Testis (tissue), 3 donors: Measurements from ENCODE around the gene MMP23B. TPM values are rescaled to one million over a fixed set of nuclear protein-coding genes. Genes with fewer than 3 reads are reported as not detected.

ENCODE experiments used
- DNase-seq: peaks from one replicate; pipeline ENCODE4 v3.0.0-alpha.2; 2019
- H3K27ac ChIP-seq, 2 donors: fragments of 200-600 bp; sonication (generic); one replicate each; pipeline ENCODE4 v1.5.1; 2019
- H3K27me3 ChIP-seq: fragments of 200-600 bp; sonication (generic); one replicate; pipeline ENCODE4 v1.5.1; 2019
- H3K36me3 ChIP-seq: fragments of 200-600 bp; sonication (generic); one replicate; pipeline ENCODE4 v1.5.1; 2017; ENCODE audit warnings: low read depth; ENCODE audit errors: missing control alignments
- H3K4me1 ChIP-seq: fragments of 200-600 bp; sonication (generic); one replicate; pipeline ENCODE4 v1.5.1; 2019
- H3K4me3 ChIP-seq, 2 donors: fragments of 200-600 bp; sonication (generic); one replicate each; pipeline ENCODE4 v1.5.1; 2017 to 2019
- H3K9me3 ChIP-seq: fragments of 200-600 bp; sonication (generic); one replicate; pipeline ENCODE4 v1.5.1; 2017
- POLR2A ChIP-seq: fragments of 450-650 bp; IDR thresholded peaks from one replicate; pipeline ENCODE4 v1.6.1; 2017; ENCODE audit warnings: antibody characterized with exemption, mild to moderate bottlenecking, moderate library complexity
- WGBS, 2 donors: methylation state at CpG; one replicate each; pipeline ENCODE4 v1.1.5; 2018; 5-methylcytosine and 5-hydroxymethylcytosine counted together
- intact Hi-C: fragments of 100-400 bp; cut with DNase I; formaldehyde crosslinking; loops from one replicate; pipeline ENCODE4 v1.15.1; 2023; ENCODE audit warnings: low total_unique reads
- polyA plus RNA-seq: library from polyadenylated mRNA; stranded (reverse); fragments of 350-450 nt; fragmentation: Illumina TruSeq; extraction: RNeasy Lipid Tissue Mini Kit (QIAGEN cat#74804); gene quantifications from one replicate; pipeline ENCODE4 v1.2.3, GENCODE V29; 2014; ENCODE audit warnings: low read depth, low replicate concordance; ENCODE audit not compliant: insufficient read depth
- total RNA-seq, 2 donors: library from RNA; depleted of rRNA; stranded (reverse); fragments of >200 nt; gene quantifications; one replicate each; pipeline ENCODE4 v1.2.3, GENCODE V29; 2016
- TF ChIP-seq, protein P1 (sequence below), 3 experiments: fragments of 450-650 bp in 2 of 3; fragments of 200-600 bp in 1 of 3; sonication (generic) in 1 of 3; IDR thresholded peaks; one replicate each; pipeline ENCODE4 v1.5.1; 2016 to 2019; ENCODE audit warnings: antibody characterized with exemption in 3 of 3, mild to moderate bottlenecking in 2 of 3, moderate library complexity in 1 of 3

MMP23B gene
- total and polyA plus RNA-seq, 3 donors from 2014 or later: 13.1 to 50.2 (median 49.0) TPM

DNA sequence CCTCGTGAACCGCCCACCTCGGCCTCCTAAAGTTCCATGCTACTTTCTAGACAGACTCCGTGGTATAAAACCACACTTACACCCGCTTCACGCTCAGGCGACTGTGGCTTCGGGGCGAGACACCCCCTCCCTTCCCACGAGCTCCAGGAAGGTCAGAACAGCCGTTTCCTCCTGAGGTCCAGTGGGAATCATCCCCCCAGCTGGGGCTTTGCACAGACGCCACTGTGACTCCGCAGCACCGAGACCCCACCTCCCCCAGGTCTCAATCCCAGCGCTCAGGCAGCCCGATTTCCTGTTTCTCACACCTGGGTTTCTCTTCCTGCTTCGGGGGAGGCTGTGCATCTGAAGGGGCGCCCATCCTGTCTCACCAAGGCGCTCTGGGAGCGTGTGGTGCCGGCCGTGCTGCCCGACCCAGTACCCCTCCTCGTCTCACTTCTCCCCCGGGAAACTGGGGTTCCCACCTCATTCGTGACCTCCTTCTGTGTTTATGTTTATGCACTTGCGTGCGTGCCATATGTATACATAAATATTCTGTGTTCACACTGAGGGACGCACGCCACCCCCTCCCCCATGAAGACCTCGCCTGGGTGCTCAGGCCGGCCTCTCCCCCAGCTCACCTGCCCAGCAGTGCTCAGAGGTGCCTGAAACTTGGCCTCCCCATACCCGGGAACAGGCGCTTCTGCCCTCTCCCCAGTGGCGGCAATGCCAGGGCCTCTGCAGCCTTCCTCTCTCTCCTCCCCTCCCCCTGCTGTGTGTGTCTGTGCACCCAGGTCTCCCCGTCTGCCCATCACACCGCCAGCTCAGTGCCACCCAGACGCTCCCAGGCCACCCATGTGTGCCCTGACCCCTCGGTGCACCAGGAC is 46.0 kb downstream of the MMP23B start:
- TF ChIP-seq, protein P1, sequence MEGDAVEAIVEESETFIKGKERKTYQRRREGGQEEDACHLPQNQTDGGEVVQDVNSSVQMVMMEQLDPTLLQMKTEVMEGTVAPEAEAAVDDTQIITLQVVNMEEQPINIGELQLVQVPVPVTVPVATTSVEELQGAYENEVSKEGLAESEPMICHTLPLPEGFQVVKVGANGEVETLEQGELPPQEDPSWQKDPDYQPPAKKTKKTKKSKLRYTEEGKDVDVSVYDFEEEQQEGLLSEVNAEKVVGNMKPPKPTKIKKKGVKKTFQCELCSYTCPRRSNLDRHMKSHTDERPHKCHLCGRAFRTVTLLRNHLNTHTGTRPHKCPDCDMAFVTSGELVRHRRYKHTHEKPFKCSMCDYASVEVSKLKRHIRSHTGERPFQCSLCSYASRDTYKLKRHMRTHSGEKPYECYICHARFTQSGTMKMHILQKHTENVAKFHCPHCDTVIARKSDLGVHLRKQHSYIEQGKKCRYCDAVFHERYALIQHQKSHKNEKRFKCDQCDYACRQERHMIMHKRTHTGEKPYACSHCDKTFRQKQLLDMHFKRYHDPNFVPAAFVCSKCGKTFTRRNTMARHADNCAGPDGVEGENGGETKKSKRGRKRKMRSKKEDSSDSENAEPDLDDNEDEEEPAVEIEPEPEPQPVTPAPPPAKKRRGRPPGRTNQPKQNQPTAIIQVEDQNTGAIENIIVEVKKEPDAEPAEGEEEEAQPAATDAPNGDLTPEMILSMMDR (IDR thresholded peaks at IDR 0.05): no peak
- no peak for TF ChIP-seq POLR2A
- Histone ChIP-seq H3K36me3 (no peaks in the 10 kb centered on the region), H3K27me3 (no peaks in the 10 kb centered on the region), H3K4me3 (no peak overlapping the region), H3K4me1 (peaks cover 13% of the 10 kb centered on the region), H3K27ac (no peak overlapping the region), H3K9me3 (no peaks in the 10 kb centered on the region)
- 77 to 83% methylated on average over 36 to 39 of the region's 39 CpGs for WGBS, 2 donors
- intact Hi-C loops: loop anchor here (10.0 kb wide), 1 partner anchor 567 kb away; no protein-coding TSS in a partner anchor
- no peak for DNase-seq

- Histone ChIP-seq H3K4me3 (no peak overlapping the region), H3K27me3 (no peaks in the 10 kb centered on the region), H3K27ac (no peak overlapping the region), H3K36me3 (no peaks in the 10 kb centered on the region), H3K9me3 (no peaks in the 10 kb centered on the region), H3K4me1 (peaks cover 13% of the 10 kb centered on the region)
- DNase-seq: no peak
- 72 to 74% methylated on average over 21 to 24 of the region's 24 CpGs for WGBS, 2 donors
- intact Hi-C loops: loop anchor here (10.0 kb wide), 1 partner anchor 566 kb away; no protein-coding TSS in a partner anchor
- TF ChIP-seq POLR2A: no peak
- TF ChIP-seq, protein P1 (IDR thresholded peaks at IDR 0.05): no peak
Measured at GRCh38 chr1:1678581-1679380, 46.8 kb downstream of the MMP23B start.

DNA sequence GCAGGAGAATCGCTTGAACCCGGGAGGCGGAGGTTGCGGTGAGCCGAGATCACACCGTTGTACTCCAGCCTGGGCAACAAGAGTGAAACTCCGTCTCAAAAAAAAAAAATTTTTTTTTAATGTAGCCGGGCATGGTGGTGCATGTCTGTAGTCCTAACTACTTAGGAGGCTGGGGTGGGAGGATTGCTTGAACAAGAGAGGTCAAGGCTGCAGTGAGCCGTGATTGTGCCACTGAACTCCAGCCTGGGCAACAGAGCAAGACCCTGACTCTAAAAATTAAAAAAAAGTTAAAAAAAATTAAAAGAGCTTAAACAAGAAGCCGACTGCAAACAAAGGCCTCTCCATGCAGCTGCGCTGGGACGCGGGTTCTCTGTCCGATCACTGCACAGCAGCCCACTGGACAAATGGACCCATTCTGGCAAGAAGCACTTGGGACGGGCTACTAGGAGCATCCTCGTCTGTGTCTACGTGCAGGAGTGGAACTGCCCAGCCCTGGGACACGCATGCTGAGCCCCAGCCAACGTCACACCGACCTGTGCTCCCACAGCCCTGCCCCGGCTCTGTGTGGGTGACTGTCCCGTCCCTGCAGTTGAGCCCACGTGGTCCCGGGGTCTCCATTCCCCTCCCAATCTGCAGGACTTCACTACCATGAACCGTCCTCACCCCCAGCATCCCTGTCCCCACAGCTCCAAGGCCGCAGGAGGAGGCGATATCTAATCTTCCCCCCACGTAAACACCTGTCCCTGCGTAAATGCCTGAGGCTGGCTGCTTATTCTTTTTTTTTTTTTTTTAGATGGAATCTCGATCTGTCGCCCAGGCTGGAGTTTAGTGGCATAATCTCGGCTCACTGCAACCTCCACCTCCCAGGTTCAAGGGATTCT is 48.3 kb downstream of the MMP23B start:
- no peak for TF ChIP-seq POLR2A
- TF ChIP-seq, protein P1 (IDR thresholded peaks at IDR 0.05): no peak
- H3K4me3 ChIP-seq: no peak overlapping the region
- intact Hi-C loops: no loop called here
- H3K9me3 ChIP-seq: no peaks in the 10 kb centered on the region
- 78 to 87% methylated on average over 24 to 32 of the region's 32 CpGs for WGBS, 2 donors
- no peak overlapping the region for H3K27ac ChIP-seq
- DNase-seq: no peak
- peaks cover 13% of the 10 kb centered on the region for H3K4me1 ChIP-seq
- H3K36me3 ChIP-seq: no peaks in the 10 kb centered on the region
- no peaks in the 10 kb centered on the region for H3K27me3 ChIP-seq

DNA sequence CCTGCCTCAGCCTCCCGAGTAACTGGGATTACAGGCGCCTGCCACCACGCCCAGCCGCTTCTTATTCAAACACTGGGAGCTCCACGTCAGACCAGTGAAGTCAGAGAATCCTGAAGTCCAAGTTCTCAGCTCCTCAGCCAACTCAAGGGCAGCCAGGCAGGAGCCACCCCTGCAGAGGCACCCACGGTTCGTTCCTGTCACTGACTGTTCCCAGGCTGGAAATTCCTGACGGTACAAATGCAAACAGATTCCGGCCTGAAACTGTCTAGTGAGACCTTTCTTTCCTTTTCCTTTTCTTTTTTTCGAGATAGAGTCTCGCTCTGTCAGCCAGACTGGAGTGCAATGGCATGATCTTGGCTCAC is 48.9 kb downstream of the MMP23B start:
- H3K27me3 ChIP-seq: no peaks in the 10 kb centered on the region
- no peaks in the 10 kb centered on the region for H3K9me3 ChIP-seq
- intact Hi-C loops: no loop called here
- no peak overlapping the region for H3K4me3 ChIP-seq
- peaks cover 13% of the 10 kb centered on the region for H3K4me1 ChIP-seq
- no peak for DNase-seq
- H3K27ac ChIP-seq: no peak overlapping the region
- WGBS, 2 donors: 50 to 63% methylated on average over 11 of the region's 11 CpGs
- no peak for TF ChIP-seq POLR2A
- TF ChIP-seq, protein P1 (IDR thresholded peaks at IDR 0.05): no peak
- no peaks in the 10 kb centered on the region for H3K36me3 ChIP-seq
